Fibroblast of the aortic adventitia (primary cell): ENCODE data around the gene ADCY1. TPM values are rescaled to one million over a fixed set of nuclear protein-coding genes. Genes with fewer than 3 reads are reported as not detected.

Experiments used
- DNase-seq: peaks from one replicate; pipeline ENCODE4 v3.0.0-alpha.2; 2010; ENCODE audit warnings: low read depth
- H3K4me3 ChIP-seq: 2 replicates; pipeline ENCODE4 v1.5.1; 2011; ENCODE audit warnings: low read depth, mild to moderate bottlenecking, control low read depth, low read length, moderate library complexity
- CTCF ChIP-seq: IDR thresholded peaks from 2 replicates; pipeline ENCODE4 v1.5.1; 2011; ENCODE audit warnings: mild to moderate bottlenecking, low read length, control low read depth, inconsistent platforms; ENCODE audit not compliant: insufficient read depth
- total RNA-seq: library from RNA; depleted of rRNA; stranded (reverse); fragments of >200 nt; gene quantifications from 2 replicates; pipeline ENCODE4 v1.2.3, GENCODE V29; 2012; ENCODE audit warnings: low replicate concordance

ADCY1 gene
- total RNA-seq, 1 donor: 0.72 TPM

DNA sequence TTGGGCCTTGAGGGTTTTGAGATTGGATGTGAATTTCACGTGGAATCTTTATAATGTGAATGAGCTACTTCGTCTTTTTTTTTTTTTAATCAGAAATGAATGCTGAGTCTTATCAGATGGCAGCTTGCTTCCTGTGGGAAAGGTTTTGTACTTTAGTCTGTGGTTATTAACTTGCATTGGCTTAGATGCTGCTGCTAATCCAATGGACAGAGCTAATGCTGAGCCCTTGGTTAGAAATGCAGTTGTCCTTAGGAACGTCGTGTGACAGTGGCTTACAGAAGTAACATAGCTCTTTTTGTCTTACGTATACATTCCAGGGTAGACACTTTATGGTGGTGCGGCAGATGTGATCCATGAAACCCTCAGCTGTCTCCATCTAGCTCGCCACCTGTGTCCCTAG lies 32.8 kb downstream of the ADCY1 start:
- no peak overlapping the region for H3K4me3 ChIP-seq
- TF ChIP-seq CTCF: no peak
- DNase-seq: no peak

GRCh38 chr7:45609180-45609579 lies 35.0 kb downstream of the ADCY1 start:
- no peak for DNase-seq
- no peak for TF ChIP-seq CTCF
- no peak overlapping the region for H3K4me3 ChIP-seq

DNA sequence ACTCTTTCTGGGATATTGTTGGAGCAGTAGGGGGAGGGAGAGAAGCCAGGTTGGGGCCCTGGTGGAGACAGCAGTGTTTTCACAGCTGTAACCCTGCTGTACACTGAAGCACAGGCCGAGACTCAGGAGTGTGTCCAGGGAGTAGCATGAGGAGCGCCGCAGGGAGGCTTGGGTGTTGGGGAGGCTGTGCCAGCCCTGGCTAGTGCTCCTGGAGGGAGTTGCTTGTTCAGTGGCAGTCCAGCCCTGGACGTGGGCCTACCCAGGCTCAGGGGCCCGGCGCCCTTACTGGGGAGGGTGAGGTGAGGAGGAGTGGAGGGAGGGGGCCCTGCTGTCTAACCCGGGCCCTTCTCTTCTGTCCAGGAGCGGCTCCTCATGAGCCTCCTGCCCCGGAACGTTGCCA lies 35.9 kb downstream of the ADCY1 start:
- DNase-seq: no peak
- no peak overlapping the region for H3K4me3 ChIP-seq
- TF ChIP-seq CTCF: no peak

DNA sequence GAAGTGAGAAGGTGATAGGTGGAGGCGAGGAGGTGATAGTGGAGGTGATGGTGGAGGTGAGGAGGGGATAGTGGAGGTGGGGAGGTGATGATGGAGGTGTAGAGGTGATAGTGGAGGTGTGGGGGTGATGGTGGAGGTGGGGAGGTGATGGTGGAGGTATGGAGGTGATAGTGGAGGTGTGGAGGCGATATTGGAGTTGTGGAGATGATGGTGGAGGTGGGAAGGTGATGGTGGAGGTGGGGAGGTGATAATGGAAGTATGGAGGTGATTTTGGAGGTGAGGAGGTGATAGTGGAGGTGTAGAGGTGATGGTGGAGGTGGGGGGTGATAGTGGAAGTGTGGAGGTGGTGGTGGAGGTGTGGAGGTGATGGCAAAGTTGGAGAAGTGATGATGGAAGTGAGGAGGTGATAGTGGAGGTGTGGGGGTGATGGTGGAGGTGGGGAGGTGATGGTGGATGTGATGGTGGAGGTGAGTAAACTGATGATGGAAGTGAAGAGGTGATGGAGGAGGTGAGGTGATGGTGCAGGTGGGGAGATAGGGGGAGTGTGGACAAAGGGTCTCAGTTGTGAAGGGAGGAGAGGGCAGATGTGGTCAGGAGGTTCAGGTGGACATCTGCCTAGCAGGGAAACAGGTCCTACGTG lies 36.6 kb downstream of the ADCY1 start:
- H3K4me3 ChIP-seq: no peak overlapping the region
- TF ChIP-seq CTCF: no peak
- no peak for DNase-seq

DNA sequence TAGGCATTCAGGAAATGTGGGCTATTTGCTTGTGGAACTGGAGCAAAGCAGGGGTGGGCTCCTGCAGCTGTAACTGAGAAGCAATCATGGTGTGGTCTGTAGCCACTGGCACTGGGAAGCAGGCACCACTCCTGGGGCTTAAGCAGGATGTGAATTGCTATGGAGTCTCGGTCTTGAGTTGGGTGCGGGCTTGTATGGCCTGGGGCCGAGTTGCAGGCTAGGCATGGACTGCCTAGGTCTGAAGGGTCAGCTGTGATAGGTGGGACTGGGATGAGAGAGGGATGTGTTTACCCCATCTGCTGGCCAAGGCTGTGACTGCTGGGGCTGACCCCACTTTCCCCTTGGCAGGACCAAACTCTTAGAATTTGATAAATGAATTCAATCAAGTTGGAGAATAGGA lies 43.0 kb downstream of the ADCY1 start:
- H3K4me3 ChIP-seq: no peak overlapping the region
- no peak for TF ChIP-seq CTCF
- DNase-seq: no peak

DNA sequence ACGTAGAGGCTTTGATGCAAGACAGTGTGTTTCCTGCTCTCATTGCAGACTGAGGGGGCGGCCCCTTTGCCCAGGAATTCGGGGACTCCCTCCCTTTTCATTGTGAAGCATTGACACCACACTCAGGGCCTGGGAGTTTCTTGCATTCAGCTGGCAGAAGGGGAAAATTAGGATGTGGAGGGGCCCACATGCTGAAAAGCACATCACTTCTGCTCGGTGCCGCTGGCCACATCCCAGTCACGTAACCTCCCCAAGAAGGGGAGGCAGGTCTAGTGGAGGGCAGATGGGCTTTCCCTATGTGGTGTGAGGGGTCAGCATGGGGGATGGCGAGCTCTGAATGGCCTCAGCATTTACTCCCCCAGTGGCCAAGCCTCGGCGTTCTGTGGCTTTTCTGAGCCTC lies 47.9 kb downstream of the ADCY1 start:
- no peak for TF ChIP-seq CTCF
- H3K4me3 ChIP-seq: no peak overlapping the region

DNA sequence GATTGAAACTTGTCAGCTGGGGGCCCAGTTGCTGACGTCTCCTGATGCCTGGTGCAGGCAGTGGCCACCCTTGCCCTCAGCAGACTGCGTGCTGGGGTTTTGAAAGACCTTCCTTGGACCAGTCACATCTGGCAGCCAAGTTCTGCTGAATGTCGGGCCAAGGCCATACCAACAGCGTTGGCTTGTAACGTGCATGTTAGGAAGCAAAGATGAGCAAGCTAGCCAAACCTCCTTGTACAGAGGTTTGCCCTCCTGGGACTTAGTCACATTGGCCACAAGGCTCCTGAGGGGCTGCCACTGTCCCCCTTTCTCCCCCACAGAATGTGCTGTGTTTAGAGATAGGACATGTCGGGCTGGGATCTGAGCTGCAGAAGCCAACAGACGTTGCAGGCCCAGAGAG lies 49.0 kb downstream of the ADCY1 start:
- H3K4me3 ChIP-seq: no peak overlapping the region
- no peak for TF ChIP-seq CTCF
- DNase-seq: no peak

More for the DNA sequence above, 47.9 kb downstream of the ADCY1 start:
- DNase-seq: no peak
